SJSA1 (cell line): ENCODE measurements around the gene UFSP2. TPM values are rescaled to one million over a fixed set of nuclear protein-coding genes. Genes with fewer than 3 reads are reported as not detected.
A peak's percentile ranks its signal among the peaks of the same experiment; 100 is the strongest.

Experiments used
- DNase-seq, 2 experiments: peaks; one replicate each; pipeline ENCODE4 v3.0.0-alpha.2; 2015 to 2020; ENCODE audit warnings: low spot score in 2 of 2, low read depth in 1 of 2
- H3K27ac ChIP-seq: fragments of 250-450 bp; sonication (Bioruptor Pico); 2 replicates; pipeline ENCODE4 v1.5.1; 2020; ENCODE audit warnings: mild to moderate bottlenecking, moderate library complexity
- H3K27me3 ChIP-seq: fragments of 250-450 bp; sonication (Bioruptor Pico); replicated peaks from 2 replicates; pipeline ENCODE4 v1.5.1; 2020; ENCODE audit warnings: mild to moderate bottlenecking, moderate library complexity
- H3K36me3 ChIP-seq: fragments of 250-450 bp; sonication (Bioruptor Pico); 2 replicates; pipeline ENCODE4 v1.5.1; 2020; ENCODE audit warnings: mild to moderate bottlenecking
- H3K4me1 ChIP-seq: fragments of 250-450 bp; sonication (Bioruptor Pico); replicated peaks from 2 replicates; pipeline ENCODE4 v1.6.1; 2021; ENCODE audit warnings: mild to moderate bottlenecking
- H3K4me3 ChIP-seq: fragments of 250-450 bp; sonication (Bioruptor Pico); 2 replicates; pipeline ENCODE4 v1.5.1; 2020; ENCODE audit warnings: mild to moderate bottlenecking
- H3K9me3 ChIP-seq: fragments of 250-450 bp; sonication (Bioruptor Pico); replicated peaks from 2 replicates; pipeline ENCODE4 v1.5.1; 2020; ENCODE audit warnings: mild to moderate bottlenecking
- total RNA-seq: library from RNA; depleted of rRNA; stranded (reverse); fragments of >200 nt; shearing (Covaris generic); gene quantifications from 2 replicates; pipeline ENCODE4 v1.2.3, GENCODE V29; 2014

Gene UFSP2
- total RNA-seq, 1 experiment from 2014 or later: 32.1 TPM

- H3K4me1 ChIP-seq: no peaks in the 10 kb centered on the region
- no peaks in the 10 kb centered on the region for H3K27me3 ChIP-seq
- peaks cover 45% of the 10 kb centered on the region for H3K36me3 ChIP-seq
- no peak overlapping the region for H3K27ac ChIP-seq
- no peak overlapping the region for H3K4me3 ChIP-seq
- DNase-seq: no peak
- H3K9me3 ChIP-seq: no peaks in the 10 kb centered on the region
Measured at GRCh38 chr4:185408432-185408831, 17.3 kb downstream of the UFSP2 start.

- Histone ChIP-seq H3K9me3 (no peaks in the 10 kb centered on the region), H3K27ac (no peak overlapping the region), H3K36me3 (peaks cover 48% of the 10 kb centered on the region), H3K4me3 (no peak overlapping the region), H3K27me3 (no peaks in the 10 kb centered on the region), H3K4me1 (no peaks in the 10 kb centered on the region)
- no peak for DNase-seq
Measured at GRCh38 chr4:185405296-185405999, 20.3 kb downstream of the UFSP2 start.

GRCh38 chr4:185404031-185404430, 21.7 kb downstream of the UFSP2 start:
- Histone ChIP-seq H3K4me1 (no peaks in the 10 kb centered on the region), H3K36me3 (peaks cover 52% of the 10 kb centered on the region), H3K4me3 (no peak overlapping the region), H3K27me3 (no peaks in the 10 kb centered on the region), H3K27ac (no peak overlapping the region), H3K9me3 (no peaks in the 10 kb centered on the region)
- no peak for DNase-seq

GRCh38 chr4:185399466-185399865, 26.3 kb downstream of the UFSP2 start:
- Histone ChIP-seq H3K9me3 (no peaks in the 10 kb centered on the region), H3K27me3 (no peaks in the 10 kb centered on the region), H3K36me3 (peaks cover 37% of the 10 kb centered on the region), H3K4me1 (peaks cover 21% of the 10 kb centered on the region), H3K4me3 (no peak overlapping the region), H3K27ac (no peak overlapping the region)
- DNase-seq: no peak

- peaks cover 37% of the 10 kb centered on the region for H3K36me3 ChIP-seq
- peaks cover 24% of the 10 kb centered on the region for H3K4me1 ChIP-seq
- H3K9me3 ChIP-seq: no peaks in the 10 kb centered on the region
- H3K4me3 ChIP-seq: no peak overlapping the region
- no peak overlapping the region for H3K27ac ChIP-seq
- H3K27me3 ChIP-seq: no peaks in the 10 kb centered on the region
- no peak for DNase-seq
Measured at GRCh38 chr4:185398618-185399017, 27.1 kb downstream of the UFSP2 start.

- no peaks in the 10 kb centered on the region for H3K9me3 ChIP-seq
- no peak for DNase-seq
- H3K4me3 ChIP-seq: peak within 1 kb of the TSS; percentile 73
- peaks cover 34% of the 10 kb centered on the region for H3K4me1 ChIP-seq
- H3K27ac ChIP-seq: peak within 1 kb of the TSS; percentile 92
- peaks cover 27% of the 10 kb centered on the region for H3K36me3 ChIP-seq
- H3K27me3 ChIP-seq: no peaks in the 10 kb centered on the region
Measured at GRCh38 chr4:185396724-185397385, 28.9 kb downstream of the UFSP2 start, which contains the start of gene ANKRD37. Gene ANKRD37 (plus strand): TSS chr4:185396841. CDS start chr4:185396924, 83 bp downstream.

GRCh38 chr4:185395956-185396723, 29.6 kb downstream of the UFSP2 start:
- no peaks in the 10 kb centered on the region for H3K27me3 ChIP-seq
- H3K36me3 ChIP-seq: peaks cover 22% of the 10 kb centered on the region
- peak; percentile 95 for DNase-seq
- peak overlapping the region; percentile 73 for H3K4me3 ChIP-seq
- H3K27ac ChIP-seq: peak overlapping the region; percentile 92
- H3K4me1 ChIP-seq: peaks cover 41% of the 10 kb centered on the region
- no peaks in the 10 kb centered on the region for H3K9me3 ChIP-seq

- peak within 1 kb of the TSS; percentile 92 for H3K27ac ChIP-seq
- no peaks in the 10 kb centered on the region for H3K27me3 ChIP-seq
- H3K4me3 ChIP-seq: peak within 1 kb of the TSS; percentile 73
- no peak for DNase-seq
- H3K9me3 ChIP-seq: no peaks in the 10 kb centered on the region
- peaks cover 14% of the 10 kb centered on the region for H3K36me3 ChIP-seq
- peaks cover 49% of the 10 kb centered on the region for H3K4me1 ChIP-seq
Measured at GRCh38 chr4:185395238-185395955, 30.4 kb downstream of the UFSP2 start, which contains the start of gene LRP2BP. Gene LRP2BP (minus strand): TSS chr4:185395924. CDS start chr4:185378186, 17,738 bp downstream.

GRCh38 chr4:185394568-185395237, 31.1 kb downstream of the UFSP2 start:
- H3K9me3 ChIP-seq: no peaks in the 10 kb centered on the region
- peak overlapping the region; percentile 92 for H3K27ac ChIP-seq
- H3K27me3 ChIP-seq: no peaks in the 10 kb centered on the region
- no peak for DNase-seq
- H3K4me3 ChIP-seq: peak overlapping the region; percentile 73
- H3K36me3 ChIP-seq: peaks cover 8% of the 10 kb centered on the region
- H3K4me1 ChIP-seq: peaks cover 49% of the 10 kb centered on the region

- Histone ChIP-seq H3K9me3 (no peaks in the 10 kb centered on the region), H3K4me1 (peaks cover 48% of the 10 kb centered on the region), H3K27me3 (no peaks in the 10 kb centered on the region), H3K4me3 (no peak overlapping the region), H3K27ac (peak overlapping the region; percentile 55), H3K36me3 (peaks cover 4% of the 10 kb centered on the region; the same call in 1 of the 2 replicates)
- peak in 1 of 2 experiments; percentile 29 for DNase-seq
Measured at GRCh38 chr4:185392156-185392555, 33.6 kb downstream of the UFSP2 start.

GRCh38 chr4:185390941-185391340, 34.8 kb downstream of the UFSP2 start:
- Histone ChIP-seq H3K36me3 (peaks cover 1% of the 10 kb centered on the region; the same call in 1 of the 2 replicates), H3K4me1 (peaks cover 40% of the 10 kb centered on the region), H3K9me3 (no peaks in the 10 kb centered on the region), H3K27ac (peak overlapping the region; percentile 55), H3K4me3 (no peak overlapping the region), H3K27me3 (no peaks in the 10 kb centered on the region)
- peak in 1 of 2 experiments; percentile 63 for DNase-seq

- no peak overlapping the region for H3K27ac ChIP-seq
- no peaks in the 10 kb centered on the region for H3K27me3 ChIP-seq
- no peak for DNase-seq
- H3K36me3 ChIP-seq: no peaks in the 10 kb centered on the region
- H3K9me3 ChIP-seq: no peaks in the 10 kb centered on the region
- no peak overlapping the region for H3K4me3 ChIP-seq
- peaks cover 27% of the 10 kb centered on the region for H3K4me1 ChIP-seq
Measured at GRCh38 chr4:185387957-185388356, 37.8 kb downstream of the UFSP2 start.

- DNase-seq: no peak
- no peaks in the 10 kb centered on the region for H3K36me3 ChIP-seq
- H3K4me1 ChIP-seq: peaks cover 3% of the 10 kb centered on the region; the same call in 1 of the 2 replicates
- H3K27me3 ChIP-seq: no peaks in the 10 kb centered on the region
- H3K4me3 ChIP-seq: no peak overlapping the region
- H3K27ac ChIP-seq: no peak overlapping the region
- no peaks in the 10 kb centered on the region for H3K9me3 ChIP-seq
Measured at GRCh38 chr4:185384930-185385331, 40.8 kb downstream of the UFSP2 start.
